GM23338 (cell line): Measurements from ENCODE around the gene MSN. TPM values are rescaled to one million over a fixed set of nuclear protein-coding genes. Genes with fewer than 3 reads are reported as not detected.
A peak's percentile ranks its signal among the peaks of the same experiment; 100 is the strongest.

Experiments
- ATAC-seq: fragments of 200-7000 bp; cut with Tn5 transposase; 3 replicates; pipeline ENCODE4 v1.9.1; 2020
- DNase-seq: peaks from one replicate; pipeline ENCODE4 v3.0.0-alpha.2; 2015; ENCODE audit warnings: low spot score
- H2AFZ ChIP-seq: fragments of 200-600 bp; sonication (generic); 2 replicates; pipeline ENCODE4 v1.8.0; 2016; ENCODE audit warnings: antibody characterized with exemption, mild to moderate bottlenecking, moderate library complexity
- H3F3A ChIP-seq: fragments of 200-600 bp; sonication (generic); replicated peaks from 2 replicates; pipeline ENCODE4 v1.8.0; 2017; ENCODE audit warnings: antibody characterized with exemption, mixed run types, low read depth
- H3K27ac ChIP-seq: fragments of 200-600 bp; sonication (generic); 2 replicates; pipeline ENCODE4 v1.6.1; 2016; ENCODE audit warnings: low read depth
- H3K27me3 ChIP-seq: fragments of 200-600 bp; sonication (generic); 2 replicates; pipeline ENCODE4 v1.8.0; 2016; ENCODE audit warnings: mild to moderate bottlenecking, mixed run types, moderate library complexity; ENCODE audit not compliant: insufficient read depth
- H3K36me3 ChIP-seq: fragments of 200-600 bp; sonication (generic); 2 replicates; pipeline ENCODE4 v1.8.0; 2016; ENCODE audit warnings: mild to moderate bottlenecking; ENCODE audit not compliant: insufficient read depth
- H3K4me1 ChIP-seq: fragments of 200-600 bp; sonication (generic); 2 replicates; pipeline ENCODE4 v1.8.0; 2016; ENCODE audit warnings: mild to moderate bottlenecking, moderate library complexity; ENCODE audit not compliant: insufficient read depth
- H3K4me2 ChIP-seq: fragments of 200-600 bp; sonication (generic); 2 replicates; pipeline ENCODE4 v1.7.1; 2017; ENCODE audit warnings: mixed run types
- H3K4me3 ChIP-seq: fragments of 200-600 bp; sonication (generic); 2 replicates; pipeline ENCODE4 v1.6.1; 2016; ENCODE audit warnings: mixed run types
- H3K79me2 ChIP-seq: fragments of 200-600 bp; sonication (generic); replicated peaks from 2 replicates; pipeline ENCODE4 v1.8.0; 2017; ENCODE audit warnings: mild to moderate bottlenecking; ENCODE audit not compliant: insufficient read depth
- H3K9me2 ChIP-seq: fragments of 200-600 bp; sonication (generic); 2 replicates; pipeline ENCODE4 v1.8.0; 2017; ENCODE audit not compliant: insufficient read depth
- H4K20me1 ChIP-seq: fragments of 200-600 bp; sonication (generic); replicated peaks from 2 replicates; pipeline ENCODE4 v1.8.0; 2017; ENCODE audit warnings: mild to moderate bottlenecking; ENCODE audit not compliant: insufficient read depth
- H3K27ac Mint-ChIP-seq: 2 replicates; pipeline ENCODE4 v1.8.0; 2020; ENCODE audit warnings: inconsistent platforms, mild to moderate bottlenecking, moderate library complexity, mixed read lengths
- H3K27me3 Mint-ChIP-seq: 3 replicates; pipeline ENCODE4 v1.8.0; 2022; ENCODE audit warnings: low read depth, mild to moderate bottlenecking, moderate library complexity, mixed read lengths, inconsistent platforms; ENCODE audit not compliant: insufficient read depth, poor library complexity
- H3K36me3 Mint-ChIP-seq: 3 replicates; pipeline ENCODE4 v1.8.0; 2021; ENCODE audit warnings: low read depth, mild to moderate bottlenecking, inconsistent platforms, moderate library complexity, mixed read lengths
- H3K4me1 Mint-ChIP-seq: 3 replicates; pipeline ENCODE4 v1.8.0; 2020; ENCODE audit warnings: mild to moderate bottlenecking, inconsistent platforms, mixed read lengths
- H3K4me3 Mint-ChIP-seq: 3 replicates; pipeline ENCODE4 v1.8.0; 2021; ENCODE audit warnings: moderate library complexity, mild to moderate bottlenecking, inconsistent platforms, mixed read lengths
- H3K9me3 Mint-ChIP-seq: 3 replicates; pipeline ENCODE4 v1.8.0; 2020; ENCODE audit warnings: moderate library complexity, mild to moderate bottlenecking, inconsistent platforms, mixed read lengths
- CREB1 ChIP-seq: fragments of 250-450 bp; sonication (Bioruptor Pico); IDR thresholded peaks from 2 replicates; pipeline ENCODE4 v1.5.0; 2020; ENCODE audit warnings: low read depth, mild to moderate bottlenecking, moderate library complexity
- EZH2phosphoT487 ChIP-seq: fragments of 200-600 bp; sonication (generic); IDR thresholded peaks from one replicate; pipeline ENCODE4 v1.8.1; 2018; ENCODE audit warnings: antibody characterized with exemption; ENCODE audit not compliant: unreplicated experiment
- JUNB ChIP-seq: IDR thresholded peaks from one replicate; pipeline ENCODE4 v1.6.1; 2016; ENCODE audit warnings: antibody characterized with exemption; ENCODE audit not compliant: unreplicated experiment
- NANOG ChIP-seq: IDR thresholded peaks from 2 replicates; pipeline ENCODE4 v1.6.1; 2016; ENCODE audit warnings: antibody characterized with exemption, borderline replicate concordance
- STAT1 ChIP-seq: IDR thresholded peaks from one replicate; pipeline ENCODE4 v1.6.1; 2016; ENCODE audit warnings: antibody characterized with exemption; ENCODE audit not compliant: unreplicated experiment
- ZNF462 ChIP-seq: fragments of 250-450 bp; sonication (Bioruptor Pico); IDR thresholded peaks from 2 replicates; pipeline ENCODE4 v1.5.0; 2020; ENCODE audit warnings: mild to moderate bottlenecking, moderate library complexity
- polyA plus RNA-seq: library from polyadenylated mRNA; unstranded; fragments of >200 nt; fragmentation: Nextera tagmentation; extraction: Ambion mirVana; gene quantifications from 2 replicates; pipeline ENCODE4 v1.2.1, GENCODE V29; 2016
- total RNA-seq: library from RNA; depleted of rRNA; stranded (reverse); fragments of >200 nt; shearing (Covaris generic); gene quantifications from 2 replicates; pipeline ENCODE4 v1.2.3, GENCODE V29; 2014
- TF ChIP-seq, protein P1 (sequence below): IDR thresholded peaks from 2 replicates; pipeline ENCODE4 v1.6.1; 2016; ENCODE audit warnings: antibody characterized with exemption
- TF ChIP-seq, protein P2 (sequence below), 2 experiments: fragments of 200-600 bp in 1 of 2; sonication (generic) in 1 of 2; conservative IDR thresholded peaks; 2 replicates each; pipeline versions ENCODE4 v1.5.1 to v1.6.1; 2016 to 2017; ENCODE audit warnings: antibody characterized with exemption in 2 of 2, low read depth in 2 of 2, mild to moderate bottlenecking in 2 of 2, moderate library complexity in 1 of 2

Gene MSN
- total and polyA plus RNA-seq, 2 experiments from 2014 or later = 49.2 to 120 TPM

DNA sequence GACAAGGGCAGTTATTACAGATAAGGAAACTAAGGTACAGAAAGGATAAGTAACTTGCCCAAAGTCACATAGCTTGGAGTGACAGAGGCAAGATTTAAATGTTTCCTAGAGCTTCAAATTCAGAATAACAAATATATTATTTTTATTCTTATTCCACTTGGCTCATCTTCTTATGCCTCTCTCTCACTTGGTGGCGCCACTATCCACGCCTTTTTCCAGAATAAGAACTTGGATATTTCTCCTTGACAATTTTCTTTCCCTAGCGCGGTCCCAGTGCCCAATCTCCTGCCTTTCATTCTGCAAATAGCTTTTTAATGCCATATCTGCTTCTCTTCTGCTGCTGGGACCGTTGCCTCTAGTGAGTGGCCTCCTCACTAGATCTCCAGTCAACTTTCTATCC is 78.5 kb downstream of the MSN start:
- no peak overlapping the region for H3K27ac Mint-ChIP-seq
- peak; percentile 23 for DNase-seq

DNA sequence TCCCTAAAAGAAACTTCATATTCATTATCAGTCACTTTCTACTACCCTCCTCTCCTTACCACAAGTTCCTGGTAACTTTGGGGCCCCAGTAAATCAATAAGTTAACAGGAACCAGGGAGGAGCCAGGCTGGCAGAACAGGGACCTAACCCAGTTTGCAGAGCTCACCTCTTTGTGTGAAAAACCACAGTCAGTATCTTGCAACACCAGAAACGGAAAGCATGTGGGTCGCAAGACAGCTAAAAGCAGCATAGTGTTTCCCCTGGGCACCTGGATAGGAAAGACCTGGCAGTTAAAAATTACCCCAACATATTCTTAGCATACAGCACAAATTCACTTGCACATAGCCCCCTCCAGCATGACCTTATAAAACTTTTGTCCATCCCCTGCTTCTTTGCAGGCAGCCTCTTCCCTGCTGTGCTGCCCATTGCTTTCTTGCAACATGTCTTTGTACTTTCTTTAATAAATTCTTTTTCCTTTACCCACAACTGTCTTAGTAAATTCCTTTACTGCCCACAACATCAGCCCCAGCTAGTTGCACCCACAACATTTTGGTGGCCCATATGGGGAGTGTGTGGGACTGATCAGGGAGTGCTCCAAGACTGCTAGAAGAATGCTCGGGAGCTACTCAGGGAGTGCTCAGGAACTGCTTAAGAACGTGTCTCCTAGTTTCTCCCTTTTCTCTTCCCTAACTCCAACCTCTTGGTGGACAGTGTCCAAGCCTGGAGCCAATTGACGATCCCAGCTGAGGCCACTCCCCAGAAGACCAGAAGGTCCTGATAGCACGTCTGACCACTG is 83.4 kb downstream of the MSN start:
- Histone ChIP-seq H3K36me3 (no peaks in the 10 kb centered on the region), H2AFZ (no peak overlapping the region), H3K27me3 (no peaks in the 10 kb centered on the region), H3K4me2 (no peak overlapping the region), H3K27ac (no peak overlapping the region), H3K4me1 (no peaks in the 10 kb centered on the region), H3K4me3 (no peak overlapping the region), H3K79me2 (no peaks in the 10 kb centered on the region), H3F3A (no peaks in the 10 kb centered on the region), H4K20me1 (no peaks in the 10 kb centered on the region), H3K9me2 (no peaks in the 10 kb centered on the region)
- Mint-ChIP-seq H3K4me1 (no peaks in the 10 kb centered on the region), H3K27ac (no peak overlapping the region), H3K4me3 (no peak overlapping the region), H3K27me3 (peaks cover 2% of the 10 kb centered on the region), H3K36me3 (peaks cover 10% of the 10 kb centered on the region; the same call in 1 of the 3 replicates), H3K9me3 (peaks cover 14% of the 10 kb centered on the region)
- DNase-seq = no peak
- no peak for ATAC-seq
- TF ChIP-seq, protein P1, sequence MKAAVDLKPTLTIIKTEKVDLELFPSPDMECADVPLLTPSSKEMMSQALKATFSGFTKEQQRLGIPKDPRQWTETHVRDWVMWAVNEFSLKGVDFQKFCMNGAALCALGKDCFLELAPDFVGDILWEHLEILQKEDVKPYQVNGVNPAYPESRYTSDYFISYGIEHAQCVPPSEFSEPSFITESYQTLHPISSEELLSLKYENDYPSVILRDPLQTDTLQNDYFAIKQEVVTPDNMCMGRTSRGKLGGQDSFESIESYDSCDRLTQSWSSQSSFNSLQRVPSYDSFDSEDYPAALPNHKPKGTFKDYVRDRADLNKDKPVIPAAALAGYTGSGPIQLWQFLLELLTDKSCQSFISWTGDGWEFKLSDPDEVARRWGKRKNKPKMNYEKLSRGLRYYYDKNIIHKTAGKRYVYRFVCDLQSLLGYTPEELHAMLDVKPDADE = no peak
- TF ChIP-seq EZH2phosphoT487 = no peak
- no peak for TF ChIP-seq JUNB
- TF ChIP-seq ZNF462 (CRISPR knock-in tag) = no peak
- TF ChIP-seq NANOG = no peak
- TF ChIP-seq, protein P2, sequence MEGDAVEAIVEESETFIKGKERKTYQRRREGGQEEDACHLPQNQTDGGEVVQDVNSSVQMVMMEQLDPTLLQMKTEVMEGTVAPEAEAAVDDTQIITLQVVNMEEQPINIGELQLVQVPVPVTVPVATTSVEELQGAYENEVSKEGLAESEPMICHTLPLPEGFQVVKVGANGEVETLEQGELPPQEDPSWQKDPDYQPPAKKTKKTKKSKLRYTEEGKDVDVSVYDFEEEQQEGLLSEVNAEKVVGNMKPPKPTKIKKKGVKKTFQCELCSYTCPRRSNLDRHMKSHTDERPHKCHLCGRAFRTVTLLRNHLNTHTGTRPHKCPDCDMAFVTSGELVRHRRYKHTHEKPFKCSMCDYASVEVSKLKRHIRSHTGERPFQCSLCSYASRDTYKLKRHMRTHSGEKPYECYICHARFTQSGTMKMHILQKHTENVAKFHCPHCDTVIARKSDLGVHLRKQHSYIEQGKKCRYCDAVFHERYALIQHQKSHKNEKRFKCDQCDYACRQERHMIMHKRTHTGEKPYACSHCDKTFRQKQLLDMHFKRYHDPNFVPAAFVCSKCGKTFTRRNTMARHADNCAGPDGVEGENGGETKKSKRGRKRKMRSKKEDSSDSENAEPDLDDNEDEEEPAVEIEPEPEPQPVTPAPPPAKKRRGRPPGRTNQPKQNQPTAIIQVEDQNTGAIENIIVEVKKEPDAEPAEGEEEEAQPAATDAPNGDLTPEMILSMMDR (conservative IDR thresholded peaks at IDR 0.05; ENCODE audit: low read depth in 2 of 2) = no peak
- TF ChIP-seq STAT1 = no peak

More for the DNA sequence above, 78.5 kb downstream of the MSN start:
- Mint-ChIP-seq H3K4me1 (peaks cover 7% of the 10 kb centered on the region; the same call in 2 of the 3 replicates), H3K27me3 (peaks cover 2% of the 10 kb centered on the region), H3K4me3 (no peak overlapping the region), H3K9me3 (peaks cover 6% of the 10 kb centered on the region), H3K36me3 (peaks cover 13% of the 10 kb centered on the region; the same call in 1 of the 3 replicates)
- Histone ChIP-seq H3K27me3 (no peaks in the 10 kb centered on the region), H3K27ac (no peak overlapping the region), H3K4me2 (no peak overlapping the region), H3K4me1 (peaks cover 11% of the 10 kb centered on the region), H3K4me3 (no peak overlapping the region), H3K36me3 (no peaks in the 10 kb centered on the region), H4K20me1 (no peaks in the 10 kb centered on the region), H2AFZ (no peak overlapping the region), H3K79me2 (no peaks in the 10 kb centered on the region), H3F3A (no peaks in the 10 kb centered on the region), H3K9me2 (no peaks in the 10 kb centered on the region)
- TF ChIP-seq, protein P2 (conservative IDR thresholded peaks at IDR 0.05; ENCODE audit: low read depth in 2 of 2) = peak; percentile 38 to 52; a peak in 3 of 4 replicates
- no peak for TF ChIP-seq CREB1 (CRISPR knock-in tag)
- ATAC-seq = no peak
